ENCODE results near the gene OSBPL3. TPM values are rescaled to one million over a fixed set of nuclear protein-coding genes. Genes with fewer than 3 reads are reported as not detected.

Gene OSBPL3
- total and polyA plus RNA-seq, 8 donors: 2.0 to 25.0 (median 9.9) TPM

DNA sequence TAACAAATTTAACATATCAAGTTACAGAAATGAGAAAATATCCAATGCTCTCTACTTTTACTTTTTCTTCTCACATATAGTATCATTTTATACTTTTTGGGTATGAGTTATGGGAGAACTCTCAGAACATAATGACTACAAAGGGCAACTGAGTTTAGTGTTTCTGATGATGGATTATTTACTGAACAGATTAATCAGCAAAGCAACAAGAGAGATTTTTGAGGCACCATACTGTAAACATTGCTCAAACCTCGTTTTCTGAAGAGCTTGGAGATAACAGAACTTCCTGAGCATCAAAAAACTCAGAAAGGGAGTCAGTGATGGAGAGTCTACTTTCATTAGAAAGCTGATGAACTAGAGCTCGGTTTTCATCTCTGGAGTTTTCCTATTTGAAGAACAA lies 137.9 kb downstream of the OSBPL3 start:
- TF ChIP-seq POLR2A (IDR thresholded peaks at IDR 0.05) (no peak), EP300 (IDR thresholded peaks at IDR 0.05) (no peak), POLR2AphosphoS5 (IDR thresholded peaks at IDR 0.05) (no peak)
- Histone ChIP-seq H3K9me3 (no peaks in the 10 kb centered on the region), H3K4me3 (no peak overlapping the region), H3K27me3 (no peaks in the 10 kb centered on the region), H3K27ac (no peak overlapping the region), H3K36me3 (peaks cover 0 to 10% (median 0%) of the 10 kb centered on the region in 4 donors), H3K4me1 (no peaks in the 10 kb centered on the region)
- WGBS, 5 donors: 54 to 59% (median 57%) methylated on average over 2 of the region's 2 CpGs
- intact Hi-C loops (cut with DNase I; ENCODE audit: low total_unique reads): no loop called here
- no peak for DNase-seq

DNA sequence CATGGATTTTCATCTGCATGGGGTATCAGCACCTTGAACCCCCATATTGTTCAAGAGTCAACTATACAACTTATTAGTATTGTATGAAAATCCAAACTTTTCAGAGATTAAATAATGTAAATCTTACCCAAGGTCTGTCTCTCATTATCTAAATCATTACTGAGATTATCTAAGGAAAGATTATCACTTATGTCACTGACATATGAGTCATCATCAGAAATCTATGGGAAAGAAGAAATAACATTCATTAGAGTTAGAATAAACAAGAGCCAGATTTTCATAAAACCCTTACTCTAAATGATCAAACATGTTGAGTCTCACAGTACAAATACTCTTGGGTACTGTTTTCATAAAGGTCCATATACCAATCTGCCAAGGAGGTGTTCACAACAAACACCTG lies 139.4 kb downstream of the OSBPL3 start:
- no peak overlapping the region for H3K4me3 ChIP-seq
- no peak for DNase-seq
- H3K27ac ChIP-seq: no peak overlapping the region
- H3K36me3 ChIP-seq: peaks cover 0 to 10% (median 0%) of the 10 kb centered on the region in 4 donors
- TF ChIP-seq CTCF (IDR thresholded peaks at IDR 0.05): no peak
- no peak for TF ChIP-seq POLR2AphosphoS5 (IDR thresholded peaks at IDR 0.05)
- TF ChIP-seq EP300 (IDR thresholded peaks at IDR 0.05): no peak
- no peak for TF ChIP-seq POLR2A (IDR thresholded peaks at IDR 0.05)
- no peaks in the 10 kb centered on the region for H3K4me1 ChIP-seq
- no peaks in the 10 kb centered on the region for H3K27me3 ChIP-seq
- intact Hi-C loops (cut with DNase I; ENCODE audit: low total_unique reads): no loop called here
- H3K9me3 ChIP-seq: no peaks in the 10 kb centered on the region

DNA sequence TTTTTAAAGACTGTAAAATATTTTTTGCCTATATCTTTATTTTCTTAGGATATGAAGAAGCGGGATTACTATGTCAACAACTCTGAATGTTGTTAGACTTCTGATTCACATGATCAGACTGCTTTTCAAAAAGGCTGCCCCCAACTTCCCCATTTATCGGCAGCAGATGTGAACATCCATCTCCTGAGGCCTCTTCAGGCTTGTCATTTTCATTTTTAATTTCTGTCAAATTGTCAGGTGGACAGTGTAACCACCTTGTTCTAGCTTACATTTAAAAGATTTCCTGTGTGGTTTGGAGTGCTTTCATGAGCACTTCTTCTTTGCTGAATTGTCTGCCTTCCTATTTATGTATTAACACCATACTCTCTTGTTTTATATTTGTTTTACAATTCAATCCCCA lies 143.9 kb downstream of the OSBPL3 start:
- Histone ChIP-seq H3K4me1 (no peaks in the 10 kb centered on the region), H3K4me3 (no peak overlapping the region), H3K36me3 (peaks cover 0 to 10% (median 0%) of the 10 kb centered on the region in 4 donors), H3K9me3 (no peaks in the 10 kb centered on the region), H3K27ac (peak overlapping the region in 1 of 5 donors; percentile 16), H3K27me3 (no peaks in the 10 kb centered on the region)
- WGBS, 5 donors: 75 to 91% (median 83%) methylated on average over 2 of the region's 2 CpGs
- no peak for TF ChIP-seq POLR2AphosphoS5 (IDR thresholded peaks at IDR 0.05)
- no peak for TF ChIP-seq CTCF (IDR thresholded peaks at IDR 0.05)
- TF ChIP-seq POLR2A (IDR thresholded peaks at IDR 0.05): no peak
- no peak for TF ChIP-seq EP300 (IDR thresholded peaks at IDR 0.05)
- intact Hi-C loops (cut with DNase I; ENCODE audit: low total_unique reads): no loop called here
- no peak for DNase-seq

GRCh38 chr7:24835643-24836042 lies 144.3 kb downstream of the OSBPL3 start:
- Histone ChIP-seq H3K4me1 (peaks cover 0 to 4% (median 0%) of the 10 kb centered on the region in 4 donors), H3K9me3 (no peaks in the 10 kb centered on the region), H3K4me3 (no peak overlapping the region), H3K36me3 (peaks cover 0 to 10% (median 0%) of the 10 kb centered on the region in 4 donors), H3K27ac (peak overlapping the region in 1 of 5 donors; percentile 16), H3K27me3 (no peaks in the 10 kb centered on the region)
- TF ChIP-seq EP300 (IDR thresholded peaks at IDR 0.05) (no peak), POLR2A (IDR thresholded peaks at IDR 0.05) (no peak), CTCF (IDR thresholded peaks at IDR 0.05) (no peak), POLR2AphosphoS5 (IDR thresholded peaks at IDR 0.05) (no peak)
- intact Hi-C loops (cut with DNase I; ENCODE audit: low total_unique reads): no loop called here
- 78 to 88% (median 83%) methylated on average over 3 of the region's 3 CpGs for WGBS, 5 donors
- DNase-seq: no peak

GRCh38 chr7:24834128-24834798 lies 145.7 kb downstream of the OSBPL3 start:
- Histone ChIP-seq H3K27me3 (no peaks in the 10 kb centered on the region), H3K4me3 (no peak overlapping the region), H3K27ac (peak overlapping the region in 2 of 5 donors; percentile 46 to 47), H3K9me3 (no peaks in the 10 kb centered on the region), H3K4me1 (peaks cover 0 to 17% (median 4%) of the 10 kb centered on the region in 4 donors), H3K36me3 (peaks cover 0 to 7% (median 4%) of the 10 kb centered on the region in 4 donors)
- DNase-seq: no peak
- no peak for TF ChIP-seq CTCF (IDR thresholded peaks at IDR 0.05)
- TF ChIP-seq POLR2A (IDR thresholded peaks at IDR 0.05): no peak
- TF ChIP-seq EP300 (IDR thresholded peaks at IDR 0.05): no peak
- TF ChIP-seq POLR2AphosphoS5 (IDR thresholded peaks at IDR 0.05): no peak
- intact Hi-C loops (cut with DNase I; ENCODE audit: low total_unique reads): no loop called here
- 78 to 90% (median 87%) methylated on average over 22 to 25 of the region's 25 CpGs for WGBS, 5 donors
